ENCODE measurements around the gene TNFRSF13B.
"Not testable (repeated sequence)": the region's sequence is repeated elsewhere in the genome, so short reads cannot be mapped to it uniquely, and the experiment has no call there.

TNFRSF13B gene

DNA sequence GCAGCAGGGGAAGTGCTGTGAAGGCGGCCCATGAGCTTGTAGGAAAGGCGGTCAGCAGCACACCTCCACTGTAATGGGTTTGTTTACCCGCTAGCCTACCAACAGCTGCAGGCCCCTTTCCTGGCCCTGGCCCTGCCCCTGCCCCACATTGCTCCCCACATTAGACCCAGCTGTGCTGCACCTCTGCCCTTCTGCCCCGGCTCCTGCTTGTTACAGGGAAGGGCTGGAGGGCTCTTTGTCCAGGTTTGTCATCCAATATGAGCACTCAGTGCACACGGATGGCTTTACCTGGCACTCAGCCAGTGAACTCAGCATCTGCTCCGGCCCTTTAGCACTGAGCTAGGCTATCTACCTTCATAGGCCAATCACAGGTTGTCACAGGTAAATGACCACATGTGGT lies 36.0 kb upstream of the TNFRSF13B start:
- not testable (repeated sequence) for DNase-seq (ENCODE audit: extremely low read depth in 1 of 2, low read depth in 1 of 2)

DNA sequence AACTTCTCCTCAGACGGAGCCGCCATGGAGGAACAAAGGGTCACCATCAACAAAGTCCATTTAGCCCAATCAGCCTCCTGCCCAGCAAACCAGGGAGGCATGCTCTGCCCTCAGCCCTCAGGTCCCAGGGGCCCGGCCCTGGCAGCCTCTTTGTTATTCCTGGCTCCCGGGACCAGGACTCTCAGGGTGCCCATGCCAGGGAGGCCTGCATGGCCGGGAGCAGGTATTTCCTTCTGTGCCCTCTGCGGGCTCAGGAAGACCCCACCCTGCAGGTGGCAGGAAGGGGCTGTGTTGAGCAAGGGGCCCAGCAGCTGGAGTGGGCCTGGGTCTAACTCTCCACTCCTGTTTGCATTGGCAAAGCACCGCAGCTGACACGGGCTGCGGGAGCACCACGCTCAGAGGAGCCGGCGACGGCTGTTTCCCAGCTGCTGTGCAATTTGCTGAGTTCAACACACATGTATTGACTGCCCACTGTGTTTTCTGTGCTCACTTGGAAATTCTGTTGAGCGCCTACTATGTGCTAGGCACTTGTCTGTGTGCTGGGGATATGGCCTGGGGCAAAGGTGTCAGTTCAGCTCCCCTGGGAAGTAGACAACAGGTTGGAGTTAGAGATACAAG lies 33.2 kb upstream of the TNFRSF13B start:
- DNase-seq (ENCODE audit: extremely low read depth in 1 of 2, low read depth in 1 of 2) = not testable (repeated sequence)

DNA sequence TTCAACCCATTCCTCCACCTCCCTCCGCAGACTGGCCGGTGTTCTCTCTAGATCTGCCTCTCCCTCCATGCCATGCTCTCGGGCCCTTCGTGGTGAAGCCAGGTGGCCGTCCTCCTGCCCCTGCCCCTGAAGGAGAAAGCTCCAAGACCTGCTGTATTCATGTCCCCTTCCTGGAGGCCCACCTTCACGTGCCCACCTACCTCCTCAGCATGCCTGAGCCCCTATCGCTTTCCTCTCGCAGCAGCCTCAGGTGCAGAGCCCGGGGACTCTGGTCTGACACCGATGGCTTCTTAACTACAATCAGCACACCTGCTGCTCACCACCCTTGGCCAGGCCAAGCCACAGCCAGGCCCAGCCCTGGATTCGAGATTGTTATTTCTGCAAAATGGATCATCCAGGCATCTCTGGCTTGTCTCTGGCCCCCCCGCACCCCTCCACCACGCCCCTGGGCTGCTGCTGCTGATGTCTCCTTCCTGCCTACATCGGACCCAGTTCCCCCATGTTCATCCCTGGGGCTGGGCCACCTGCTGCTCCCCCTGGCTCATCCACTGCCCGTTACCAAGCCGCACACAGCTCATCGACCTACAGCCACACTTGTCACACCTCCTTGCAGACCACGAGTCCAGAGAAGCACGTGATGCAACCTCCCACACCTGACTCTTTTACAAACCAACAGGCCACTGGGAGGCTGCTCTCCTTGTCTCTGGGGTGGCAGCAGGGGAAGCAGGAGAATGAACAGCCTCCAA lies 32.5 kb upstream of the TNFRSF13B start:
- no peak for DNase-seq (ENCODE audit: extremely low read depth in 1 of 2, low read depth in 1 of 2)

DNA sequence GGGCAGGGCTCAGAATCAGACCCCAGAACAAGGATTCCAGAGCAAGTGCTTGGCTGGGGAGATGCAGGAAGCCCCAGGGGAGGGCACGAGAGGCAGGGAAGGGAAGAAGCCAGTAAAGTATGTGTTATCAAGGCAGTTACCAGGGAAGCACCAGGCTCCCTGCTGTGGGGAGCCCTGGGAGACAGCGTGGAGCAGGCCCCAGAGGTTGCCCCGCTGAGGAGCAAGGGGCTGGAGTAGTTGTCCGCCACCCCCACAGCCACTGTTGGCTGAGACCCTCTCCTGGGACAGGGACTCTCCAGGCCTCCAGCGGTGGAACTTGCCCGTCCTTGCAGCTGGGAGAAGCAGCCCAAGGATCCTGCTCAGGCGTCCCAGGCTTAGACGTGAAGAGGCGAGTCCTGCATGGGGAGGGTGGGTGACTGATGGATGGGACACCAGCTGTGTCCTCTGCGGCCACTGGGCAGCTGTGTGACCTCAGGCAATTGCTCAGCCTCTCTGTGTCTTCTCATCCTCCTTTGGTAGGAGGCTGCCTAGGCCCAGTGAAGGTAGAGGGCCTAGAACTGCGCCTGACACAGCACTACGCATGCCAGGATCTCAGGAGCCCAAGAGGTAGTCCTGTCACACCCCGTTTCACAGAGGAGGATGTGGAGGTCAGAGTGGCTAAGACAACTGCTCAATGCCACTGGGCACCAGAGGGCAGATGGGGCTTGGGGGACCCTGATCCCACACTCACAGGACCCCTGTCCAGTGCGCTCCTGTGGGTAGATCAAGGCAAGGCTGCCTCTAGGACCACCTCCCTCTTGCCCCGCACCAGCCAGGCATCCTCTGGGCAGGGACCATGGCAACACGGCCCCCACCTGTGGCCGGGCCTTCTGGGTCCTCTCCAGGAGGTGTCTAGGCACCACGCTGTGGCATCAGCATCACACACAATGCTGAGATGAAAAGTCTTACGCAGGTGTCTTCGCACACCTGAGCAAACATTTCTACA lies 31.1 kb upstream of the TNFRSF13B start:
- DNase-seq (ENCODE audit: extremely low read depth in 1 of 2, low read depth in 1 of 2) = not testable (repeated sequence)

DNA sequence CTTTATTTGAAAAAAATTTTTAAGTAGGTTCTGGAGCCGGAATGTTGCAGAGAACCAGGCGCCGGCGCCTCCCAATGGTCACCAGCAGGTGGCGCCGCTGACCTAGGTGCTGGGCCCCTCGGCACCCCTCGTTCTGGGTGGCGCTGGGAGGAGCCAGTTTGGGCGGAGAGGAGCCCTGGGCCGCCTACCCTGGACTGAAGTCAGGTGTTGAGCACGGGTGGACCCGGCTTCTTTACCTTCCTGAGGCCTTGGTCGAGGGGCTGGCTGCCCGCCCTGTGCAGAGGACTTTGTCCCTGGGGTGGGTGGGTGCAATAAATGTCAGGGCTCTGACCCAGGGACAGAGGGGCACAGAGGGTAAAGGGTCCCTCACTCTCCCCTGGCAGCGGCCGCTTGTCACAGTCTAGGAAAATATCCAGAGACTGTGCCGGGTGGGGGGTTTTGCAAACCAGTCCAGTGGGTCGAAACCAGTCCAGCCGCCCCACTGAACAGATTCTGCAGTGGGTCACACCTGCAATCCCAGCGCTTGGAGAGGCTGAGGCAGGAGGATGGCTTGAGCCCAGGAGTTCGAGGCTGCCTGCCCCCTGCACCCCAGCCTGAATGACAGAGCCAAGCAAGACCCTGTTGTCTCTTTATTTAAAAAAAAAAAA lies 30.1 kb upstream of the TNFRSF13B start:
- peak; percentile 31 to 65 for DNase-seq (ENCODE audit: extremely low read depth in 1 of 2, low read depth in 1 of 2)

DNA sequence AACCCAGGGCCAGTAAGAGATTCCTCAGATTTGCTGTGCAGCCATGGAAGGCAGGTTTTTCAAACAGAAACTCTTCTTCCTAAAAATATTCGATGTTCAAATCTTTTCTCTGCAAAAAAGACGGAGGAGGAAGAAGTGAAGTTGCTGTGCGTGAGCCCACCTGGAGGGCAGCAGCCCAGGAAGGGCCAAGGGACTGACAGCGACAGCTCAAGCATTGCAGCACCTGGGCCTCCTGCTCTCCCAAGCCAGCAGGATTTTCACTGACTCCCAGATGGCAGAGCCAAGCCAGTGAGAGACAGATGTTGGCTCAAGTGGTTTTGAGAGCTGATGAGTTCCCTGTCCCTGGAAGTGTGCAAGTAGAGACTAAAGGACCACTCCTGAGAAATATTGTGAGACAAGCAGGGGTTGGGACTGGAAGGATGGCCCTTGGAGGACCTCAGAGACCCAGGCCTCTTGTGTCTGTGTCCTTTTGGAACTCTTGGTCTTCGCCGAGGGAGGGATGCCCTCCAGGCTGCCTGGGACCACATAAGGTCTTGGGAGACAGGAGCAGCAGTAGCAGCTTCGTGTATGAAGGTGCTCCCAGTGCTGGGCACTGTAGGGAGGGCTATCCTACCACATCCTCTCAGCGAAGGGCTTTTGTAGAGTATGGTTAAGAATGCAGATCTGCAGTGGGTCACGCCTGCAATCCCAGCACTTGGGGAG lies 29.3 kb upstream of the TNFRSF13B start:
- DNase-seq (ENCODE audit: extremely low read depth in 1 of 2, low read depth in 1 of 2) = no peak

DNA sequence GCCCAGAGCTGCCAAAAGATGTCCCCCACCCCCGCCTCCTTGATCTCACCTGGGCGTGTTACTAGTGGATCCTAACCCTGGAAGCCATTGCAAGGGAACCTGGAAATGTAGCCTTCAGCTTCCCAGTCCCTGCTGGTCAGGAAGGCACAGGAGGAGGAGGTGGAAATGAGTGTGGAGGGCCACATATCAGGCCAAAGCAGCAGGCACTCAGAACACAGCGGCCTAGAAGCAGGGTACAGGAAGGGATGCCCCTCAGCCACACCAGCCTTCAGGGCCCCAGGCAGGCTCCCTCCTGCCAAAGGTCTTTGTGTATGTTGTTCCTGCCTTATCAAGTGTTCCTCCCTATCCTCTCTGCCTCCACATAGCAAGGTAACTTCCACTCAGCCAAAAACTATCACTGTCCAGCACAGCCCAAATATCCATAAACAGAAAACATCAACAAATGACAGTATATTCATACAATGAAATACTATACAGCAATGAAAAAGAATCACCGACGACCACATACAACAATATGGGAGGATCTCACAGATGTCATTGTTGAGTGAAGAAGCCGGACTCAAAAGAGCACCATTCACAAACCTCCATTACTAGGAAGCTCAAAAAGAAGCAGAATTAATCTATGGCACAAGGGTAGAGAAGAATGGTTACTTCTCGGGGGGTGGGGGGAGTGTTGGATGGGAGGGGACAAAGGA lies 28.2 kb upstream of the TNFRSF13B start:
- no peak for DNase-seq (ENCODE audit: extremely low read depth in 1 of 2, low read depth in 1 of 2)

DNA sequence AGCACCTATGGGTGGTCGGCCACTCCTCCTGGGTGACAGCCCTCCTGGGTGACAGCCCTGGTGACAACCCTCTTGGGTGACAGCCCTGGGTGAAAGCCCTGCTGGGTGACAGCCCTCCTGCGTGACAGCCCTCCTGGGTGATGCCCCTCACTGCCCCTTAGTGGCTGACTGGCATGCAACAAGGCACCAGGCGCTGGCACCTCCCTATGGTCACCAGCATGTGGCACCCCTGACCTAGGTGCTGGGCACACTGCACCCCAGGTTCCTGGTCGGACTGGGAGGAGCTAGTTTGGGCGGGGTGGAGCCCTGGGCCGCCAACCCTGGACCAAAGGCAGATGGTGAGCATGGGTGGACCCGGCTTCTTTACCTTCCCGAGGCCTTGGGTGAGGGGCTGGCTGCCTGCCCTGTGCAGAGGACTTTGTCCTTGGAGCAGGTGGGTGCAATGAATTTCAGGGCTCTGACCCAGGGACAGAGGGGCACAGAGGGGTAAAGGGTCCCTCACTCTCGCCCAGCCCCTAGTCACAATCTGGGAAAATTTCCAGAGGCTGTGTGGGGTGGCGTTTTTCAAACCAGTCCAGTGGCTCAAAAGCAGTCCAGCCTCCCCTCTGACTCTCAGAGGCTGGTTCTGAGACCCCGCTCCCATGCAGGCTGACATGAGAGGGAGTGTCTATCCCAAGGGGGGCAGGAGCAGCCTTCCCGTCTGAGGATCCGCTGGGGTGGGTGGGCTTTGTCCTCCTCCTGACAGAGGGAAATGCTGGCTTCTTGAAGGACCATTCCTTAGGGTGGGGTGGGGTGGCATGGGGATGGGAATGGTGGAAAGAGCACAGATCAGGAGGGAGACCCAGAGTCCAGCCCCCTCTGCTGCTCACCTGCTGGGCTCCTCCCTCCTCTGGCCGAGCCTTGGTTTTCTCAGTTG lies 25.9 kb upstream of the TNFRSF13B start:
- peak in 1 of 2 donors; percentile 52 for DNase-seq (ENCODE audit: extremely low read depth in 1 of 2, low read depth in 1 of 2)

DNA sequence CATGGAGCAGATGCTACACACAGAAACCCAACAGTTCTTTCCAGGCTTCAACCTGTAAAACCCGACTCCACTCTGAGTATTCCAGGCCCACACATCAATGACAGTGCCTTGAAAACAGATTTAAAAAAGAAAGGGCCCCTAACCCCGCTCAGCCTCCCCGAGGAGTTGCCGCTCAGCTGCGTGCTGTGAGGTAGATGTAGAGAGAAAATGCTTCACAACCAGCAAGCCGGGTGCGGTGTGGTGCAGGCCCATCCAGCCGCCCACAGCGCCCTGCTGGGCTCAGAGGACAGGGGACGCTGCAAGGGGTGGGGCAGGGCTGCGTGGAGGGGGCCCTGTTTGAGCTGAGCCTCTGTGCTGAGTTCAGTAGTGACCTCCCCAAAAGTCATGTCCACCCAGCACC lies 24.8 kb upstream of the TNFRSF13B start:
- DNase-seq (ENCODE audit: extremely low read depth in 1 of 2, low read depth in 1 of 2) = not testable (repeated sequence)

DNA sequence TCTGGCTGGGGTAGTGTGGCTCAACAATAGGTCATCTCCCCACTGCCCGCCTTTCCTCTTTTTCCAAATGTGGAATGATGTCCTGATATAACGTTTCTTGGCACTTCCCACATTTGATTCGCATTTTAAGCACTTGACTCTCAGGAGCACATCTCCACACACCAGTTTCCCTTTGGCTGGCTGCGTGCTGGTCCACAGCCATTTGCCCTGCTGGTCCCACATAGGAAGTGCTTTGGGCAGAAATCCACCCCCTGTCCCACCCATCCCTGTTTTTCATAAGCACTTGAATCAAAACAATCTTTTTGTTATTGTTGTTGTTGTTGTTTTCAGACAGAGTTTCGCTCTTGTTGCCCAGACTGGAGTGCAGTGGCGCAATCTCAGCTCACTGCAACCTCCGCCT lies 24.0 kb upstream of the TNFRSF13B start:
- DNase-seq (ENCODE audit: extremely low read depth in 1 of 2, low read depth in 1 of 2) = no peak

DNA sequence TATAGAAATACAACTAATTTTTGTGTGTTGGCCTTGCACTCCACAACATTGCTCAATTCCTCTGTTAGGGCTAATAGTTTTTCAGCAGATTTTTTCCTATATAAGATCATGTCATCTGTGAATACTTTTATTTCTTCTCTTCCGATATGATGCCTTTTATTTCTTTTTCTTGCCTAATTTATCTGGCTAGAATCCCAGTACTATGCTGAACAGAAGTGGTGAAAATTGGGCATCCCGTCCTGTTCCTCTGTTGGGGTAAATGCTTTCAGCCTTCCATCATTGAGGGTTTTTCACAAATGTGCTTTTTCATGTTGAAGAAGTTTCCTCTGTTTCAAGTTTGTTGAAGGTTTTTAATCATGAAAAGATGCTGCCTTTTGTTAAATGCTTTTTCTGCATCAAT lies 22.7 kb upstream of the TNFRSF13B start:
- DNase-seq (ENCODE audit: extremely low read depth in 1 of 2, low read depth in 1 of 2) = no peak

DNA sequence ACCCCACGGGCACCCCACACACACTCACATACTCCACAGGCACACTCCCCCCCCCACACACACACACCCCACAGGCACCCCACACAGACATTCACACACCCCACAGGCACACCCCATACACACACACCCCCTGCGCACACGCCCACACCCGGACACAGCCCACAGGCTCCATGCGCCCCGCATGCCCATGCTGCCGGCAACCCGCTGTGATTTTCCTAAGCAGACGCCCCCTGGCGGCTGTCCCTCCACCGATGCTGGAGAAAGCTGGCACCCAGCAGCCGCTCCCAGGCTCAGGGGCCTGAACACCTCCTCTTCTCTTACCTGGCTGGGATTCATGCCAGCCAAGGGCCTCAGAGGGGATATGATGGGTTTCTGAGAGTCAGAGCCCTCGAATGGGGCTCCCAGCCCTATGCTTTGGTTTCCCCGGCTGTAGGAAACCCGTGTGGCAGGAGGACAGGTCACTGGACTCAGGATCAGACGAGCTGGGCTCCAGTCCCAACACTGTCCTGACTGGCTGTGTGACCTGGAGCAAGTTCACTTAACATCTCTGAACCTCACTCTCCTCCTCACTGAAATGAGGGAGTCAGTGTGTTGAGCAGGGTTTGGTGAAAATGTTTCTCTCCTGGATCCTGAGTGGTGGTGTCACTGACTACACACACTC lies 19.6 kb upstream of the TNFRSF13B start:
- DNase-seq (ENCODE audit: extremely low read depth in 1 of 2, low read depth in 1 of 2) = peak; percentile 44 to 71

DNA sequence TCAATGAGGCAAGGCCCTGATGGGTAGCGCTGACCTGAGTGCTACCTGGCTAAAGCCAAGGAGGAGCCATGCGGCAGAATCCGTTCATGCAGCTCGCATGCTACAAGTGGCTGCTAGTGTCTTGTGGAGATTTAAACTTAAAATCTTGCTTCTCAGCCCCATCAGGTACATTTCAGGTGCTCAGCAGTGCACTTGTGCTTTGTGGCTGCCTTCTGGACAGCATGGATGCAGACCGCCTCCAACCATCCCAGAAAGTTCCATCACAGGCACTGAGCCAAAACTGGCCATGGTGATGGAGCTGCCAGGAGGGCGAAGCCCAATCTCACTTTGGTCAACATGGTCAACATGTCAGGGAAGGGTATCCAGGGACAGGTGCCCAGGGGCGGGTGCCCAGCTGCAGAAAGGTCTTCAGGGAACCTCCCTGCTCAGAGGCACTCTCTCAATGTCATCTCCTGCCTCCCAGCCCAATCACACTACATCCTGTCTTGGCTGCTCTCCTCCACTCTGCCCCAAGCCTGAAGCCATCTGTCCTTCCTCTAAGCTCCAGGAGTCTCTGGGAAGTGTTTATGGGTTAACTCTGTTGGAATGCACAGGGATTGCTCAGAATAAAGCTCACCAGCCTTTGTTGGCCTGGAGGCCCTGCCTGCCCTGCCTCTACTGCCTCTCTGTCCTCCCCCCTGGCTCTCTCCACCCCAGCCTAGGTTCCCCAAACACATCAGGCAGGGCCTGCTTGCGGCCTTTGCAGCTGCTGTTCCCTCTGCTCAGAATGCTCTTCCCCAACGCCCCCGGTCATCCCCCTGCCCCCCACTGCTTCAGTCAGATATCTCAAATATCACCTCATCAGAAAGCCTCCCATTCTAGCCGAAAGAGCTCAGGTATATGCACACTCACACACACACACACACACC lies 18.3 kb upstream of the TNFRSF13B start:
- no peak for DNase-seq (ENCODE audit: extremely low read depth in 1 of 2, low read depth in 1 of 2)

DNA sequence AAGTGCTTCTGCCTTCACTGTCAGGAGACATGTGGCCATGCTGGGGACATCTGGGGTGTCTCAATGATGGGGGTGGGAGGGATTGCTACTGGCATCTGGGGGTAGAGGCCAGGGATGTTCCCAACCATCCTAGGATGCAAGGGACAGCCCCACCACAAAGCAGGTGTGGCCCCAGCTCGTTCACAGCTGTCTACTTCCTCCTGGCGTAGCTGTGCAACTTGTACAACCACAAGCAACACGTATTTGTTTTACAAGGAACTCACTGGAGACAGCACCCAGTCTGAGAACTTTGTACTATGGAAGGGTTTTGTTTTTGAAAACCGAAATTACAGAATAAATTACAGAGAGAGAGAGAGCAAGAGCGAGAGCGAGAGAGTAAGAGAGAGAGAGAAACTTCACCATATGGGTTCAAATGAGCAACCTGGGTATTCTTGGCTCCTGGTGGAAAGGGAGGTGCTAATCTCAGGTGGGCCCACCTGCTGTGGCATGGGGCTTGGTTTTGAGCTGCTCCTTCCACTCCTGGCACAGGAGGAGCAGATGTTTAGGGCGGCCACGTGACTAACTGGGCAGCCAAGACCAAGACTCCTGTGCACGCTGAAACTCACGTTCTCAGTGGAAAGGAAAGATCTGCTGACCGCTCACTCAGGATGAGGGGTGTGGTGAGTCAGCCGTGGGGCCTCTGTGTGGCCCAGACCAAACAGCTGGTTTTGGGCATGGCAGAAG lies 17.5 kb upstream of the TNFRSF13B start:
- no peak for DNase-seq (ENCODE audit: extremely low read depth in 1 of 2, low read depth in 1 of 2)

DNA sequence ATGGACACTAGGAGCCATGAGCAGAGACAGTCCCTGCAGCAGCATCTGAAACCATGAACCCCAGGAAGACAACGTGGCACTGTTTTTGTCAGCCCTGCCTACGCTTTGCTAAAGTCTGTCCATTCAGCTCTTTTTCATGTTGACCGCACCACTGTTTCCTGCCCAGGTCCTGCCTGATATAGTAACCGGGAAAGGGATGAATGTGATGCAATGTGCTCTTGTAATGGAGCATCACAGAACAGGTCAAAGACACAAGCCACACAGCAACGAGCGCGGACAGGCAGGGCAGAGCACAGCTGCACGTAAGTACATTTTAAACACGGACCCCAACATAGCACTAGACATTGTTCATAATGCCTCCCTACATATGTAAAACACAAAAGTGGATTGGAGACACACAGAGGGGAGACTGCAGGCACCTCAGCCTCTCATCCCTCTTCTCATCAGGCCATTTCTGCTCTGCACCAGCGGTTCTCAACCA lies 16.9 kb upstream of the TNFRSF13B start:
- no peak for DNase-seq (ENCODE audit: extremely low read depth in 1 of 2, low read depth in 1 of 2)
